Posterior cingulate gyrus (tissue), 11 donors: ENCODE data around the gene BHMT2.

Experiments
- DNase-seq, 10 donors: peaks; one replicate each; pipeline versions ENCODE4 v3.0.0 to v3.0.0-alpha.2; 2020 to 2021; ENCODE audit warnings: mixed read lengths in 3 of 10
- intact Hi-C: fragments of 100-400 bp; cut with DNase I; formaldehyde crosslinking; loops from one replicate; pipeline ENCODE4 v1.15.1; 2023

BHMT2 gene, protein sequence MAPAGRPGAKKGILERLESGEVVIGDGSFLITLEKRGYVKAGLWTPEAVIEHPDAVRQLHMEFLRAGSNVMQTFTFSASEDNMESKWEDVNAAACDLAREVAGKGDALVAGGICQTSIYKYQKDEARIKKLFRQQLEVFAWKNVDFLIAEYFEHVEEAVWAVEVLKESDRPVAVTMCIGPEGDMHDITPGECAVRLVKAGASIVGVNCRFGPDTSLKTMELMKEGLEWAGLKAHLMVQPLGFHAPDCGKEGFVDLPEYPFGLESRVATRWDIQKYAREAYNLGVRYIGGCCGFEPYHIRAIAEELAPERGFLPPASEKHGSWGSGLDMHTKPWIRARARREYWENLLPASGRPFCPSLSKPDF

DNA sequence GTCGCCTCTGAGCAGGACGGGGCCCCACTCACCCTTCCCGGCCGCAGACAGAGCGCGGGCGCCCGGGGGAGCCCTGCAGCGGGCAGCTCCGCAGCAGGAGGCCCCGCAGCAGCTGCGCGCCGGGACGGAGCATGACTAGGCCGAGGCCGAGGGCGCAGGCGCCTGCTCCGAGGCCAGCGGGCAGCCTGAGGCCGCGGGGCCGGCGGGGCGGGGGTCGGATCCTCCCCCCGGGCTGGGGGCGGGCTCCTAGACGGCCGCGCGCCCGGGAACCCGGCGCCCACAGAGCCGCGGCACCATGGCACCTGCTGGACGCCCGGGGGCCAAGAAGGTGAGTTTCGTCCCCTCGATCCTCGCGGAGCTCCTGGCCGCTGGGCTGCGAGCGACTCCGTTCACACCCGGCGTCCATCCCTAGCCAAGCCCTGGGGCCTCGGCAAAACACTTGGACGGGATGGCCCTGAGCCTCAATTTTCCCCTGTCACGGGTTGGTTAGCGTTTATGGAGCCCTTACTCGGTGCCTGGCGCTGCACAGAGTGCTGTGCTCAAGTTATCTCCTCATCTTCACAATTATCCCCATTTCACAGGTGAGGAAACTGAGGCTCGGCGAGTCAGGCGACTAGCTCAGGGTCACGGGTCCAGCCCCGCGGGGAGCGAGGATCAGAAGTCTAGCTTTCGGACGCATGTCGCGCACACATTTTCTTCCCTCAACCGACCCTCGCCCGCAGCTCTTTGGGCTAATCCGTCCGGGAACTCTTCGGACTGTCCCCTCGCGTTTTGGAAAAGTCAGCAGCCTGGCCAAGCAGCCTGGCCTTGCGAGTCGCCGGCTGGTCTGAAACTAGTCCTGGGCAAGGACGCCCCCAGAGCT lies at the start of gene BHMT2, which contains the start of gene DMGDH:
TSS of gene BHMT2 (plus strand) at position 280 of the 862 bp plus-strand sequence. CDS start at position 296, 16 bp downstream.
TSS of gene DMGDH (minus strand) at position 187 of the 862 bp plus-strand sequence. CDS start at position 133, 54 bp downstream.
- intact Hi-C loops = no loop called here
- DNase-seq = peak in 2 of 10 donors; percentile 70 to 81

DNA sequence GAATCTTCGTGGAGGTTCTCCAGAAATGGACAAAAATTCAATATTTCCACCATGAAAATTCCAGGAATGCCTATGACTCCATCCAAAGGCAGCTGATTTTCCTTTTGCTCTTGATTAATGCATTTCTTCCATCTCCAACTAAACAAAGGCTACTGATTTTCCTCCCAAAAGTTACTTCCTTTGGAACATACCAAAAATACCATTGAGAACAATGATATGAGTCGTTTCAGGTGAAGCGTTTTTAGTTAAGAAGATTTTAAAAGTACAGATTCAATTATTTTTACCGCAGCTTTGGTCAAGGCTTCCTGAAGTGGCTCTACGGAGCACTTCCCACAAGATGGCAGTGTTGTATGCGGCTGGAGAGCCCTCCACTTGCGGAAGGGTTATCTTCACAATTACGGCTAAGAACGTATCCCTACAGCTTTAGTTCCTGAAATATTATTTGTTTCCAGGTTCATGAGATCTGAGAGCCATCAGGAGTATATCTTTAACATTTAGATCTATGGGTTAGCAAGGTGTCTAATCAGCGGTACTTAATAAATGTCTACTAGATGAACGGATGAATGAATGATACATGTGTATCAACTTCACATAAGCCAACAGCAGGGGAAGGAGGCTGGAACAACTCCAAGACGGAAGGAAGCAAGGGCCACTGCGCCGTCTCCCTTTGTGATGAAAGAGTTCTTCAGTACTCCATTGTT lies 48.6 kb upstream of the BHMT2 start:
- DNase-seq = peak; percentile 38 to 96 (median 64)
- intact Hi-C loops = loop anchor here (1.0 to 10.0 kb wide), 3 partner anchors 112 to 1061 kb away; no protein-coding TSS in a partner anchor

DNA sequence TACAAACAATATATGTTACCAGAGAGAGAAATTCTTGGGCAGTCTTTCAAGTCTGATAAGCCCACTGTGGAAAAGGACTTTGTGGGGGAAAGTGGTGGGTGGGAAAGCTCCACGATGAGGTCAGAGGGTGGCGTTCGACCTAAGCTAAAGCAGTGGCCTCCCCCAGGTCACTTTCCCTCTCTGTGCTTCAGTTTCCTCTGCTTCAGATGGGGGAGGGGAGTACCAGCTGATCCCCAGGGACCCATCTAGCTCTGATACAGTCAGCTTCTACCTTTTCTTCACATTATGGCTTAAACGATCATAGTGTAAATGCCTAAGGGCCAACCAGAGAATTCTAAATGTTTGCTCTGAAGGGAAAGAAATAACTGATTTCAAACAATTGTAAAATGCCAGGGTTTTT lies 47.8 kb upstream of the BHMT2 start:
- intact Hi-C loops = loop anchor here (1.0 to 10.0 kb wide), 3 partner anchors 112 to 1061 kb away; no protein-coding TSS in a partner anchor
- DNase-seq = no peak

DNA sequence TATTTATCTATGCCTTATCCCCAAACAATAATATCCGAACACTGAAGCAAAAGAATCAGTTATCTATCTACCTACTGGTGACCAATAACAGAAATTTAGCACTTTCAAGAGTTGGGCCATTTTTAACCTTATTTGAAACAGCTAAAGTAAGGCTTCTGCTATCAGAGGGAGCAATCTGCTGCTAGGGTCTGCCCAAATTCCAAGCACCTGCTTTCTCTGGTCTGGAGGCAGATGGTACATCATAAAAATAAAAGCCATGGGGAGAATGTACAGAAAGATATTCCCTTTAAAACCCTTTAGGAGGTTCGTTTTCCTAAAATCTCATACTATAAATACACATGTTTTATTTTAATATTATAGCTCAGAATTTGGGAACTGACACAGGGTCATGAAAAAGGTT lies 46.8 kb upstream of the BHMT2 start:
- intact Hi-C loops = loop anchor here (5.0 to 10.0 kb wide), 2 partner anchors 832 to 1060 kb away; no protein-coding TSS in a partner anchor
- DNase-seq = no peak

DNA sequence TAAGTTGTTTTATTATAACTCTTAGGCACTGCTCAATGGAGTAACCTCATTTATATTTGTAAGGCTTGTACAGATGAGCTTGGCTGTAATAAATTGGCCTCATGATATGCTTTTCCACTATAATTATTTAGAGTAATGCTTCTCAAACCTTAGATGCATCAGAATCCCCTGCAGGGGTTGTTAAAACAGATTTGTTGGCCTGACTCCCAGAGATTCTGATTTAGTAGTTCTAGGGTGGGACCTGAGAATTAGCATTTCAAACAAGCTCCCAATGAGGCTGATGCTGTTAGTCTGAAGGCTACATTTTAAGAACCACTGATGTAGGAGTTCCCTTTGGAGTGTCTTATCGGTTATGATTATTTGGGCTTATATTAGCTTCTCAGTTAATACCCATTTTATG lies 46.2 kb upstream of the BHMT2 start:
- intact Hi-C loops = loop anchor here (5.0 to 10.0 kb wide), 2 partner anchors 831 to 1059 kb away; no protein-coding TSS in a partner anchor

DNA sequence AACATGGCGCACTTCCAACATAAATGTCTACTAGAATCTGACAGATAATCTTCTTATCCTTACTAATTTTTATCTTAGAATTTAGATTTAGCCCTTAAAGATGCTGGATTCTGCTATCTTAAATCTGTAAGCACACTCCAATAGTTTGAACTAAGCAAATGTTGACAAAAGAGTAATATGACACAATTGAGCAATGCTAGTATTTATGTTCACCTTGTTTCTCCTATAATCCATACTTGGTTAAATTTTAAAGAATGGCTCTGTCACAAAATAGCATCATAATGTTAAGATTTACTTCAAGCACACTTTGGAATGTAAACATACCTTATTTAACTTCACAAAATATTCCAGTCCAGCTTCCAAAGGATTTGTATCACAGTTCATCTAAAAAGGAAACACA lies 45.6 kb upstream of the BHMT2 start:
- DNase-seq = no peak
- intact Hi-C loops = loop anchor here (5.0 to 10.0 kb wide), 2 partner anchors 831 to 1058 kb away; no protein-coding TSS in a partner anchor

More for the DNA sequence above, 46.2 kb upstream of the BHMT2 start:
- DNase-seq = no peak

DNA sequence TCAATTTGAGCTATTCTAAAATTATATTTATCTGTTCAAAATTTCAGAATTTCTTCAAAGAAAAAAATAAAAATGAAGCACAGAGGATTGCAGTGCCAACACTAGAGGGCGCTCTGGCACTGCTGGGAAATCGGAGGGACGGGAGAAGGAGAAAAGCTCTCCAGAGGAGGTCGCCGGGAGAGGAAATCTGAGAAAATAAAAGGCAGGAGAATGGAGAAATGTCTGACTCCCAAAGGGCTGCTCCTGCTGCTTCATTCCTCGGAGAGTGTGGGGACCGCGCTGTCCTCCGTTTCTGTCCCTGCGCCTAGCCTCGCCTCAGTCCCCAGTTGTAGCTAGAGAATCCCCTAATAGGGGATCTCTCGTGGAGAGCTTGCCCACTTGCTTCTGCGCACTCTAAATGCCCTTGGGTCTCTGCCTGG lies 44.5 kb upstream of the BHMT2 start:
- intact Hi-C loops = loop anchor here (1.0 to 10.0 kb wide), 3 partner anchors 108 to 830 kb away; no protein-coding TSS in a partner anchor
- peak; percentile 24 to 94 (median 71) for DNase-seq

DNA sequence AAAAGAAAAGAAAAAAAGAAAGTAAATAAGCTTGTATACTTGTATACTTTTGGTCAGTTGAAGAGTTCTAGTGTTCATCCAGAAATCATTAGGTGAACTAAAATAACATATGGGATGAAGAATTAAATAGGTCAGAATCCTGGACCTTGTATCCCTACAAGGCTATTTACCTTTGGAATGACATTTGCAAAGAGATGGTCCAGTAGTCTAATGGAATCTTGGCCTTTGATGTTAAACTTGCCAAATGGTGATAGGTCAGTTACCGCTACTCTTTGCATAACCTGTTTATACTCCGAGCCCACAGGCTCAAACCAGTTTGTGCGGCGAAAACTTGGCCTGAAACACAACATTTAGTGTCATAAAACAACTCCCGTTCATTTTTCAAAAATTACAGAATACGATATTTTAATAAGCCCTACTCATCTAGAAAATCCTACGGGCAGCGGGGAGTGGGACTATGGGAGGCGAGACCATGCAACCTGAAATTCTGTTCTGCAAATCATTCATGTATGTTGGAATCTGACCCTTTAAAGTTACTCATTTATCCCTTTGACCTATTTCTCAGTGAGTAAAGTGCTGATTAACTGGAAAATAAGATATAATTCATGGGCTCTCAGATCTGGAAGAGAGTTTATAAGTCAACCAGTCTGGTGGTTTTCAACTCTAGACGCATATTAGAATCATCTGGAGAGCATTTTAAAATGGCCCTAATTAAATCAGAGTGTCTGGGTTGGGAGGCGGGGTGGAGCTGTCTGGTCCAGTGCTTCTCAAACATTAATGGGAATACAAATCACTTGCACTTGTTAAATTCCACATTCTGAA lies 38.7 kb upstream of the BHMT2 start:
- DNase-seq = no peak
- intact Hi-C loops = loop anchor here (5.0 kb wide), 1 partner anchor 441 kb away; no protein-coding TSS in a partner anchor

DNA sequence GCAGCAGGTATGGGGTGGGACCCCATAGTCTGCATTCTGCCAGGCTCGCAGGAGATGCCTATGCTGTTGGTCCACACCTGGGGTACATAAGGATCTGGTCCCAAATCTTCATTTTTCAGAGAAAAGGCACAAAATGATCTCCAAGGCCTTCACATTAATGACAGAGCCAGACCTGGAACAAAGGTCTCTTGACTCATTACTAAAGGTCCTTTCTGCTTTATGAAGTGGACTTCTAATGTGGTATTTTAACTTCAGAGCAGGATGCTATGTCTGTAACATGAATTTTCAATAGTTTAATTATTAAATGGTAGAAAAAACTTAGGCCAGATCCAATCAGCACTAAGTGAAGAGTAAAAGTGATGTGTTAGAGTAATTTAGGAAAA lies 38.1 kb upstream of the BHMT2 start:
- intact Hi-C loops = loop anchor here (5.0 kb wide), 1 partner anchor 441 kb away; no protein-coding TSS in a partner anchor
- DNase-seq = no peak

DNA sequence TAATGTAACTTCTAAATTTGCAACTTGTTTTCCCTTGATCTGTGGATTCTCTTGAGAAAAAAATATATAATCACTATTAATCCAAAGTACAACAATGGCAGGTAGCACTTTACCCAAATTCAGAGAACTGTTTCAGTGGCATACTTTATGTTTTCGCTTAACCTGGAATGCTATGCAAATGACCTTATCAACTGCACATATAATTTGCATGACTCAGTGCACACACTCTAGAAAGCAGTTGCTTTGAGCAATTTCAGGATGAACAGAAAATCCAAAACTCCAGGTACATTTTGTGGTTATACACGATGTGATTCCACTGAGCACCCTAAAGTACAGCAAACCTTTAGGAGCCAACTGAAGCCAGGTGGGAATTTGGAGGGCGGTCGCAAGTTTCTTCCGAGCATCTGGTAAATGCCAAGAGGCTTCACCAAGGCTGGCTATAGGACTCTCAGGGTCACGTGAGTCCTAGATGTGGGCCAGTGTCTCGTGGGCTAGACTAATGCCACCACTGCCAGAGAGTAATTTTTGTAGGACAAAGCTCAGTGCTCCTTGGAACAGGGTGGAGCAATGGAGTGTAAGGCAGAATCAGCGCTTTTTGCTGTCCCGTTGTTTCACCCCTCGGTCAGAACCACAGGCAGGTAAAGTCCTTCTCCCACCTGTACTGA lies 37.4 kb upstream of the BHMT2 start:
- DNase-seq = no peak
- intact Hi-C loops = loop anchor here (5.0 kb wide), 1 partner anchor 440 kb away; no protein-coding TSS in a partner anchor

DNA sequence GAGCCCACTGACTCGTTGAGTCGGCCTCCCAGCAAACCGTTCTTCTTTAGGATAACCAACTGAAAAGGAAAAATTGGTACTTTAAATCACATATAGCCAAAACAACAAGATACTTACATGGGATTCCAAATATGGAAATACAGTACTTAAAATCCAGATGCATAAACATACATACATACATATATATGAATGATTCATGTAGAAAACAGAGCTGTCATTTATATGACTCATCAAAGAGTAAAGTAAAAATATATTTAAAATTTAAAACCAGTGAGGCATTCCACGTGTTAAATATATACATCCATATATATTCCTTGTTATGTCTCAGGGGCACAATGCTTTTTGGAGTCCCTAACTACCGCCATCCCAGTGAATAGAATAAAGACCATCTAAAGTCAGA lies 36.8 kb upstream of the BHMT2 start:
- no peak for DNase-seq
- intact Hi-C loops = loop anchor here (5.0 kb wide), 1 partner anchor 440 kb away; no protein-coding TSS in a partner anchor

DNA sequence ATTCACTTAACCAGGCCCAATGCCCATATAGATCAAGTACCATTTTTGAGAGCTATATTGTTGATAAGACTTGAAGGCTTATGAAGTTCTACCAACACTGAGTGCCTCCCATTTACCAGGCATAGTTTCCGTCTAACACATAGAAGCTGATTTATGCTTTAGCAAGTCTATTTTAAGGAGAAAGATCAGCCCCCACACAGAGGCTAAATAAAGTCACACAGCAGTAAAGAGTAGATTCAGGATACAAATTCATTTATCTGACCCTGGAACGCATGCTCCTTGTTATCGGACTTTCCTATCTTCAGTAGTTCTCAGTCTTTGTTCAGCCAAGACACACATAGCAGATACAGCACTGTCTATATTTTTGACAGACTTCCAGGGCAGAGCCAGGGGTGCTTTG lies 34.3 kb upstream of the BHMT2 start:
- no peak for DNase-seq
- intact Hi-C loops = no loop called here

DNA sequence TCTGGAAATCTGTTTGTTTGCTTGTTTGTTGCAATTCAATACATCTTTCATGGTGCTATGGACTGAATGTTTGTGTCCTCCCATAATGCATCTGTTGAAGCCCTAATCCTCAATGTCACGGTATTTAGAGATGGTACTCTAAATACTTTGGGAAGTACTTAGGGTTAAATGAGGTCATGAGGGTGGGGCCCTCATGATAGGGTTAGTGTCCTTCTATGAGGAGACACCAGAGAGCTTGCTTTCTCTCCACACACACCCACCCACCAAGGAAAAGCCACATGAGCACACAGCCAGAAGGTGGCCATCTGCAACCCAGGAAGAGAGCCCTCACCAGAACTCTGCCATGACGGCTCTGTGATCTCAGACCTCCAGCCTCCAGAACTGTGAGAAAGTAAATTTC lies 32.8 kb upstream of the BHMT2 start:
- intact Hi-C loops = no loop called here
- DNase-seq = no peak

DNA sequence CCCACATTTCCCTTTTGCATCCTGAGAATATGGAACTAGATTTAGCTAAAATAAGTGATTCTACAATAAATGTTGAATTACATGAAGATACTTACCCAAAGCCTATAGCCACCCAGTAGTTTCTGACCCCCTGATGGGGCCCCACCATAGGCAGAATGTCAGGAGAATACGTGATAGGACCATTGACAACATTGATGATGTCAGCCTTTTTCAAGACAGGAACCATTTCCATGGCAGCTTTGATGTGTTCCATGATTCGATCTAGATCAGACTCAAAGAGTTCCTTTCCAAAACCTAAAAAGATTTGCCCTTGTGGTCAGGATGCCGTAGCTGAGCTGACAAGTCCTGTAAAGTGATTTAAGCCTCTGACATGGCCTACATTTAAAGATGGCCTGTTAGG lies 27.4 kb upstream of the BHMT2 start:
- intact Hi-C loops = no loop called here
- DNase-seq = no peak

DNA sequence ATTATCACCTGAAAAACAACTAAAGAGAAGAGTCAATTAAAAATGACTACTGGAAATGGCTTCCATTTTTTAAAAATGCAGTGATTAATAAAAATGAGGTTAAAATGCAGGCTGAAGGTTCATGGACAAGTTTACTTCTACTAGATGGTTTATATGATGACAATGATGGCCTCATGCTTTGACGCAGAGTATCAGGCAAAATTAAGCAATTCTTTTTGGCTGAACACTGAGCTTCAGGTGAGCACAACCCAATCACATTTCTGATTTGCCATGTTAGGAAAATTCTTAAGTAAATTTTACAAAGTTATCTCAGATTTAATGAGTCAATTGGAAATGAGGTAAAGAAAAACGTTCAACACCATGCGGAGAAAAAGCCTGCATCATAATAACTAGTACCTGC lies 22.4 kb upstream of the BHMT2 start:
- DNase-seq = no peak
- intact Hi-C loops = no loop called here

DNA sequence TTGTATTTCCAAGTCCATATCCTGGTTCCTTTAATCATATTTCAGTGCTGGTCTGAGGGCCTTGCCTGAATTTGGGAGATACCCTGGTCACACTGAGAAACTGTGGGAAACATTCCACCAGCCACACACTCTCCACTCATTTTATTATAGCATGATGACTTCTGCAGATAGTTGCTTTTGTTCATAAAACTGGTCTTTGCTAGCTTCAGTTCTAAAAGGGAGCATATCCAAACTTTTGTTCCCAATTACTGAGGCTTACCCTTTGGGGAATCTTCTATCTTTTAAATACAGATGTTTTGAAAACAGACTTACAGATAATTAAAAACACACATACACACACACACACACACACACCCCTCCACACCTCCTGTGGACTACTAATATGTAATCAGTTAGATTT lies 21.1 kb upstream of the BHMT2 start:
- intact Hi-C loops = no loop called here
- no peak for DNase-seq

DNA sequence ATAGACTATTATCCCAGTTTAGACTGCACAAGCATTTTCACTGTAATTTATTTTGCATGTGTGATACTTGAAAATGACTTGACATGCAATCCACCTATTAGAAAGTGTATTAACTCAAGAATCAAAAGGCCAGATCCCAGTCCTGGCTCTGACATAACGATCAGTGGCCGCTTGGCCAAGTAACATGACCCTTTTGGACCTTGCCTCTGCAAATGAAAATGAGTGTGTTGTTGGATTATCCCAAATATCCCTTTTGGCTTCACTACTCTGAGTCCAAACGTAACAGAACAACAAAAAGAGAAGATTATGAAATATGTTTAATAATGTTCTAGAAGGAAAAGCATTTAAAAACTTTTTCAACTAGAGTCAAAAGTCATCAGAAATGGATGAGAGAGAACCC lies 19.1 kb upstream of the BHMT2 start:
- no peak for DNase-seq
- intact Hi-C loops = no loop called here

DNA sequence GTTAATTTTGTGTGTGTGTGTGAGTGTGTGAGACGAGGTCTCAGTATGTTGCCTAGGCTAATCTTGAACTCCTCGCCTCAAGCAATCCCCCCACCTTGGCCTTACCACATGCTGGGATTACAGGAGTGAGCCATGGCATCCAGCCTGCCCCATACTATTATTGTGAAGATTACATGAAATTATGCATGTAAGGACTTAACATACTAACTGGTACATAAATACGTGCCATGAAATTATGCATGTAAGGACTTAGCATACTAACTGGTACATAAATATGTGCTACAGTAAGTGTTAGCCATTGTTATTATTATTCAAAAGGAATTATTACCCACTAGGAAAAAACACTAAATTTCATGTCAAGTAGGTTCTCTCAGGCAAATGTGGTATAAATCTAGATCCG lies 16.2 kb upstream of the BHMT2 start:
- no peak for DNase-seq
- intact Hi-C loops = no loop called here

DNA sequence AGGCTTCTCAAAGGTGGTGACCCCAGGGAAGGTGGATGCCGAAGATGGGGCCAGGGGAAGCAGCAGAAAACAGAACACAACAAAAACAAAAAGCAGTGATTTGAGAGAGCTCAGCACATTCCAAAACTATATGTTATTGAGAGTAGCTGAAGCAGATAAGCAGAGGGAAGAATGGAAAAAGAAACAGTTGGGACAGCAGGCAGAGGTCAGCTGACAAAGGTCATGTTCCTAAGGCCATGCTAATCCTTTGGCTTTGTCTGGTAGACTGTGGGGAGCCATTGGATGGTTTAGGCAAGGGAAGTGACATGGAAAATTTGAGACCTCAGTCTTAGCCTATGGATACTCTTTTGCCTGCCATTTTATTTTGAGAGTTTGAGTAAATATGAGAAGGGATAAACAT lies 14.6 kb upstream of the BHMT2 start:
- DNase-seq = no peak
- intact Hi-C loops = no loop called here
